ENCODE data around the gene HEATR1.
"Not testable (repeated sequence)": the region's sequence is repeated elsewhere in the genome, so short reads cannot be mapped to it uniquely, and the experiment has no call there.

HEATR1 gene

DNA sequence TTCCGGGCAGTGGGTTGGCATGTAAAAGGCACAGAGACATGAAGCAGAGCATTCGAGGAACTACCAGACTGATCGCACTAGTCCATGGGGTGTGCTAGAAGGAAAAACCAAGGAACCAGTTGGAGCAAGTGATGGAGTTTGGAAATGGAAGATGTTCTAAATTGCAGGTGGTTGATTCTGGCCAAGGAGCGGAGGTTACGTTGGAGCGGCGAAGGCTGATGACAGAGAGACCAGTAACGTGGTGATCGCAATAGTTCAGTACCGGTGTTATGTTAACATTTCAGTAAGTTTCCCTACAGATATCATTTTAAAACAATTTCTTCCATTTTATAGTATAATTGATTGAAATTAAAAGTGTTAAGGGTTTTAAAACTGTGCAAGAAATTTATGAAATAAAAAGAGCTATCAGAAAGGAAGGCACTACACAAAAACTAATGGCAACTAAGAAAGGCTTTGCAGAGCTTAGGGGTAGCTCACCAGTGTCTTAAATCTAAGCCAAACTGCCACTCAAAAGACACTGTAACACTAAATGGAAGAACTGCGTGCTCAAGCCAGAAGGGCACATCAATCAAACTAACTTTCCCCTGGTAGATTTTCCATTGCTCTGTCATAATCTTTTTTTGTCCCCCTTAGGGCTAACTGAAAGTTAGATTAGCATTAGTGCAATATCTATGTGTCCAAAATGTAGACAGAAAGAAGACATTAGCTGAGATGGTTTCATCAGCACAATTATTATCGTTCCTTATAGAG is 11.3 kb upstream of the HEATR1 start:
- Histone ChIP-seq H3K4me1 (ENCODE audit: insufficient read depth, low read length) (no peaks in the 10 kb centered on the region), H3K4me3 (ENCODE audit: low read length) (no peak overlapping the region), H3K9me3 (ENCODE audit: low read length) (no peaks in the 10 kb centered on the region), H2AFZ (ENCODE audit: low read depth, low read length) (no peak overlapping the region), H3K27me3 (ENCODE audit: insufficient read depth, low read length) (no peaks in the 10 kb centered on the region), H3K36me3 (ENCODE audit: insufficient read depth, low read length) (no peaks in the 10 kb centered on the region)

DNA sequence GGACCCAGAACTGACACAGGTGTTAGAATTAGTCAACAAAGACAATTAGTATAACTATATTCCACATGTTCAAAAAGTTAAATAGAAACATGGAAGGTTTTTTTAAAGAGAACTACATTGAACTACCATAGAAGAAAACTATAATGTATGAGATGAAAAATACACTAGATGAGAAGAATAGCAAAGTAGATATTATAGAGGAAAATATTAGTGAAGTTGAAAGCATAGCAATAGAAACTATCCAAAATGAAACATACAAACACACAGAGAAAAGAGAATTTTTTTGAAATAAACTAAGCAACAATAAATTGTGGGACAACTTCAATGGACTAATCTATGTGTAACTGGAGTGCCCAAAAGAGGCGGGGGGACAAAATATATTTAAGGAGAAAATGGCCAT is 8.0 kb upstream of the HEATR1 start:
- Histone ChIP-seq H3K4me3 (ENCODE audit: low read length) (no peak overlapping the region), H3K36me3 (ENCODE audit: insufficient read depth, low read length) (no peaks in the 10 kb centered on the region), H3K9me3 (ENCODE audit: low read length) (no peaks in the 10 kb centered on the region), H3K27me3 (ENCODE audit: insufficient read depth, low read length) (no peaks in the 10 kb centered on the region), H3K4me1 (ENCODE audit: insufficient read depth, low read length) (no peaks in the 10 kb centered on the region), H2AFZ (ENCODE audit: low read depth, low read length) (no peak overlapping the region)

DNA sequence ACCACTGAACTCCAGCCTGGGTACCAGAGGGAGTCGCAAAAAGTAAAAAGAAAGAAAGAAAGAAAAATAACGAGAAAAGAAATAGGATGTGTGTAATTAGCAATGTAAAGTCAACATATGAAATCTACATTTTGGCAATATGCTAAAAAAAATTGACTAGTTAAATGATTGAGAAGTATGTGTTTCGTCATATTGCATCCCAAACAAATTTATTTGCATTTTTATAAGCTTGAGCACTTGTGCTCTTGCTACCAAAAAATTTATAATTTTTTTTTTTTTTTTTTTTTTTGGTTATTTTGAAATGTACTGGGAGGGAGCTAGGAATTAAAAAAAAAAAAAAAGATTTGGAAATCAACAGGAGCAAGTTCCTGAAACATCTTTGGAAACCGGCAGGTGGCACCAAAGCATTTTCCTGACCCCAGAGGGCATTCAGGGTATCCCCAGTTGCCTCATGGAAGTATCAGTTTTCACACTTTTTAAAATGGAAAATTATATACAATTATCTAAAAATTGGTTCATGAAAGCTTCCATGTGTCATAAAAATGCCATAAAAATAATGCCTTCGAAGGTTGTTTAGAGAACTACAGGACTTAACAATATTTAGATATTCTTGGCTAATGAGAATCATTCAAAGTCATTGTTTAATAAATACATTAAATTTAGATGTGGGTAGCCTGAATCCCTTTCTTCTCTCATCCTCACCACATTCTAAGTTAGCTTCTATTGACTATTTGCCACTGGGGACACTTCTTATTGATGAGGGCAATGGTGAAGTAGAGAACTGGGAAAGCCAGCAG is 4.8 kb upstream of the HEATR1 start:
- Histone ChIP-seq H3K4me1 (ENCODE audit: insufficient read depth, low read length) (no peaks in the 10 kb centered on the region), H3K4me3 (ENCODE audit: low read length) (no peak overlapping the region), H3K36me3 (ENCODE audit: insufficient read depth, low read length) (no peaks in the 10 kb centered on the region), H3K27me3 (ENCODE audit: insufficient read depth, low read length) (no peaks in the 10 kb centered on the region), H3K9me3 (ENCODE audit: low read length) (no peaks in the 10 kb centered on the region), H2AFZ (ENCODE audit: low read depth, low read length) (no peak overlapping the region)

DNA sequence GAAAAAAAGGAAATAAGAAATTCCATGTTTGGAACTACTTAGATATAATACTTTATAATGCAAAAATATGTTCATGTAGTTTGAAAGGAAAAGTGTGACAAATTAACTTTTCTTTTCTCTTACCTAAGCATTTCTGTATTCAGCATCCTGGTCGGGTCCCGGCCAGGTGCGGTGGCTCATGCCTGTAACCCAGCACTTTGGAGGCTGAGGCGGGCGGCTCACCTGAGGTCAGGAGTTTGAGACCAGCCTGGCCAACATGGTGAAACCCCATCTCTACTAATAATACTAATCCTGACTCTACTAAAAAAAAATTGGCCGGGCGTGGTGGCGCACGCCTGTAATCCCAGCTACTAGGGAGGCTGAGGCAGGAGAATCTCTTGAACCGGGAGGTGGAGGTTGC is 3.3 kb upstream of the HEATR1 start:
- H3K4me3 ChIP-seq (ENCODE audit: low read length) = not testable (repeated sequence)

DNA sequence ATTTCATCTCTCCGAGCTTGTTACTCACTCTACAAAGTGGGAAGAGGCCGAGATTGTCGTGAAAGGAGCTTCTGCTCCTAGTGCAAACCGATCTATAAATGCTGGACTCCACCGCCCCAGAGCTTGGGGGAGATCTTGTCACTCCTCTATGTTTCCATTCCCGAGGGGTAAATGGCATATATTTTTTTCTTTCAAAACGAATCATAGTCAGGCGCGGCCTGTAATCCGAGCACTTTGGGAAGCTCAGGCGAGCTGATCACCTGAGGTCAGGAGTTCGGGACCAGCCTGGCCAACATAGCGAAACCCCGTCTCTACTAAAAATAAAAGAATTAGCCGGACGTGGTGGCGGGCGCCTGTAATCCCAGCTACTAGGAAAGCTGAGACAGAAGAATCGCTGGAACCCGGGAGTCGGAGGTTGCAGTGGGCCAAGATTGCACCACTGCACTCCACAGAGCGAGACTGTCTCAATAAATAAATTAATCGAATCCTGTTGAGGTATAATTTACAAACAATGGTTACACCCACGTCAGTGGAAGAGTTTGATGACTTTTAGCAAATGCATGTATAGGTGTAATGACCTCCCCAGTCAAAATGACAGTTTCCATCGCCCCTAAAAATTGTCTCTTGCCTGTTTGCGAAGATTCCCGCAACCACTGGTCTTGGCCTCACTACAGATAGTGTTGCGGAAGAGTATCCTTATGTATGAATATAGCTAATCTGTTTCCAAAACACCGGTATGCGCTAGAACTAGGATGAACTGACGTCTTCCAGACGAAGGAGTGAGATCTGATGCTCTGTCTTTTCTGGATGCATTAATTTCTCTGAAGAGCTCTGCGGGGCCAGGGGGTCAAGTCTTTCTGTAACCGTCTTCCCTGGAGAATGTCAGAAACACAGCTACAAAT is 840 bp upstream of the HEATR1 start:
- Histone ChIP-seq H3K4me1 (ENCODE audit: insufficient read depth, low read length) (peaks cover 8% of the 10 kb centered on the region), H3K9me3 (ENCODE audit: low read length) (no peaks in the 10 kb centered on the region), H3K27me3 (ENCODE audit: insufficient read depth, low read length) (no peaks in the 10 kb centered on the region), H3K36me3 (ENCODE audit: insufficient read depth, low read length) (peaks cover 15% of the 10 kb centered on the region), H2AFZ (ENCODE audit: low read depth, low read length) (peak overlapping the region; percentile 63), H3K4me3 (ENCODE audit: low read length) (peak overlapping the region; percentile 81)

More for the DNA sequence above, 3.3 kb upstream of the HEATR1 start:
- H2AFZ ChIP-seq (ENCODE audit: low read depth, low read length); H3K9me3 ChIP-seq (ENCODE audit: low read length); H3K36me3 ChIP-seq (ENCODE audit: insufficient read depth, low read length); H3K27me3 ChIP-seq (ENCODE audit: insufficient read depth, low read length); H3K4me1 ChIP-seq (ENCODE audit: insufficient read depth, low read length): not testable (repeated sequence)

DNA sequence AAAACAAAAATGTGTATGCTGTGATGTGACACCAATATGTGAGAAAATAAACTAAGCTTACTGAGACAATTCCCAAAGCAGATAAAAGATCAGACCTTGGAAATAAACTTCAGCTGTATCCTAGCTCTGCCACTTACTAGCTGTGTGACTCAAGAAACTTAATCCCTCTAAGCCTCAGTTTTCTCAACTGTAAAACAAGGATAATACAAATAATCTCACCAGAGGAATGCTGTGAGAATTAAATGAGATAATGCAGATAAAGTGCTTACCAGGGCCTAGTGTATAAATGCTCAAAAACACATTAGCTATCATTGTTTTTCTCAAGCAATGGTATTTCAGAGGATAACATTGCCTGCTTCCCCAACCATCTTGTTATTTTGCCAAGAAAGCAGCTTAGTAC is 2.1 kb downstream of the HEATR1 start:
- Histone ChIP-seq H3K9me3 (ENCODE audit: low read length) (no peaks in the 10 kb centered on the region), H3K36me3 (ENCODE audit: insufficient read depth, low read length) (peaks cover 33% of the 10 kb centered on the region), H3K4me3 (ENCODE audit: low read length) (no peak overlapping the region), H3K27me3 (ENCODE audit: insufficient read depth, low read length) (no peaks in the 10 kb centered on the region), H2AFZ (ENCODE audit: low read depth, low read length) (no peak overlapping the region), H3K4me1 (ENCODE audit: insufficient read depth, low read length) (peaks cover 8% of the 10 kb centered on the region)

DNA sequence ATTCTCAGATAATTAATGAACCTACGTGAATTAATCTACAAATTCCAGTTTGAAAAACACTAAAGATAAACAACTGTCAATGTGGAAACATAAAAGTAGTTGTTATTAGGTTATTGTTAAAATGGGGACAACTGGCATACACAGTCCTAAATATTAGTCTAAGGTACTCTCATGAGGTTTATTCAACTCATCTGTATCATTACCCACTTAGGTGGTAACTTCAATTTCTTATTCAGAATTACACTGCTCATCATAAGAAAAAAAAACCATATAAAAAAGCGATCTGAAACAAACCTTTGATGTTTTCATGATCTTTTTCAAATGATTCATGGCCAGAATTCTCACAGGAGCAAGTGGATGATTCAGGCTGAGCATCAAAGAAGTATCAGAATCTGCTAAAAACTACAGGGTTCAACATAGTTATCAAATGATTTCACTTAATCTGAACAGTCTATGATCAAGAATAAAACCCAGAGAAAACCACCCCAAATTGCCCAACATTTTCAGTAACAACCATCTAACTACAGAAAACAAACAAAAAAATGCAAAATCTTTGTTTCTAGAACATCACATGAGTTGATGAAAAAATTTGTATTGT is 13.7 kb downstream of the HEATR1 start:
- no peak overlapping the region for H2AFZ ChIP-seq (ENCODE audit: low read depth, low read length)
- H3K27me3 ChIP-seq (ENCODE audit: insufficient read depth, low read length) = no peaks in the 10 kb centered on the region
- H3K9me3 ChIP-seq (ENCODE audit: low read length) = no peaks in the 10 kb centered on the region
- no peaks in the 10 kb centered on the region for H3K4me1 ChIP-seq (ENCODE audit: insufficient read depth, low read length)
- H3K36me3 ChIP-seq (ENCODE audit: insufficient read depth, low read length) = peaks cover 83% of the 10 kb centered on the region
- H3K4me3 ChIP-seq (ENCODE audit: low read length) = no peak overlapping the region

DNA sequence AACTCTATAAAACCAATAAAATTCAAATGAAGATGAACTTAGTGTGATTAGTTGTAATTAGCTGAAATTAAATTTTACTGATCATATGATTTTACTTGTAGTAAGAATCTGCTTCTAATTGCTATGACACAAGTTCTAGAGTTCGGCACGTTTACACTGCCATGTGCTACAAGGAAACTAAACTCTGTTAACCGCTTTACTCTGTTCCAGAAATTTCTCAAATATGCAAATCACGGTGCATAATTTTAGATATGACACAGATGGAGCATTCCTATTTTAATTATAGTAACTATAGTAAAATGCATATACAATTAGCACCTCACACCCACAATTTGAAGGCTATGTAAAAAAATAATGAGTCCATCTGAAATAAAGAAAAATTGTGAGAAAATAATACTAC is 14.8 kb downstream of the HEATR1 start:
- H3K4me3 ChIP-seq (ENCODE audit: low read length) = no peak overlapping the region
- H3K4me1 ChIP-seq (ENCODE audit: insufficient read depth, low read length) = no peaks in the 10 kb centered on the region
- H3K36me3 ChIP-seq (ENCODE audit: insufficient read depth, low read length) = peaks cover 83% of the 10 kb centered on the region
- no peak overlapping the region for H2AFZ ChIP-seq (ENCODE audit: low read depth, low read length)
- no peaks in the 10 kb centered on the region for H3K9me3 ChIP-seq (ENCODE audit: low read length)
- no peaks in the 10 kb centered on the region for H3K27me3 ChIP-seq (ENCODE audit: insufficient read depth, low read length)

DNA sequence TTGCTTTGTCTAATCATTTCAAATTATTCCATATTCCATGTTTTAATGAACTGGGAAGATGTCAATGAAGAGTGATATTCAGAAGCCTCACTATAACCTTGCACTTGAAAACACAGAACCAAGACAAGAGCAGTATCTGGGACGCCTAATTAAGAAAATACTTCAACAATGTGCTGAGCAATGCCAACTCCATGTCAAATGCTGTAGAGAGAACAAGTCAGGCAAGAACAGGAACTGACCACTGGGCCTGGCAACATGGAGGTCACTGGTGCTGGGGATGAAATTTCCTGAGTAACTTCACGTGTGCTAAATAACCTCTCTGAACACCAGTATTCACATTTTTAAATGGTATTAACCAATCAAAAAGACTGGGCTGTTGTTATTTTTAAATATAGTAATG is 22.8 kb downstream of the HEATR1 start:
- Histone ChIP-seq H3K9me3 (ENCODE audit: low read length) (no peaks in the 10 kb centered on the region), H3K27me3 (ENCODE audit: insufficient read depth, low read length) (no peaks in the 10 kb centered on the region), H3K36me3 (ENCODE audit: insufficient read depth, low read length) (peaks cover 64% of the 10 kb centered on the region), H3K4me3 (ENCODE audit: low read length) (no peak overlapping the region), H3K4me1 (ENCODE audit: insufficient read depth, low read length) (no peaks in the 10 kb centered on the region), H2AFZ (ENCODE audit: low read depth, low read length) (no peak overlapping the region)

DNA sequence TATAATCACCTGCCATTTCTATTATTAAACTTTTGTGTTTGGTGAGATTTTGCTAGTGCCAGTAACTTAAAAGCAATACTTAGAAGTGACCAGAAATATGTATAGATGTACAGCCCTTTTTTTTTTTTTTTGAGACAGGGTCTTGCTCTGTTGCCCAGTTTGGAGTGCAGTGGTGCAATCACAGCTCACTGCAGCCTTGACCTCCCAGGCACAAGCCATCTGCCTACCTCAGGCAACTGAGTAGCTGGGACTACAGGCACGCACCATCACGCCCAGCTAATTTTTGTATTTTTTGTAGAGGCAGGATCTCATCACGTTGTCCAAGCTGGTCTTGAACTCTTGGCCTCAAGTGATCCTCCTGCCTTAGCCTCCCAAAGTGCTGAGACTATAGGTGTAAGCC is 23.9 kb downstream of the HEATR1 start:
- H2AFZ ChIP-seq (ENCODE audit: low read depth, low read length); H3K4me3 ChIP-seq (ENCODE audit: low read length); H3K4me1 ChIP-seq (ENCODE audit: insufficient read depth, low read length); H3K9me3 ChIP-seq (ENCODE audit: low read length); H3K27me3 ChIP-seq (ENCODE audit: insufficient read depth, low read length): not testable (repeated sequence)
- peaks cover 65% of the 10 kb centered on the region for H3K36me3 ChIP-seq (ENCODE audit: insufficient read depth, low read length)

DNA sequence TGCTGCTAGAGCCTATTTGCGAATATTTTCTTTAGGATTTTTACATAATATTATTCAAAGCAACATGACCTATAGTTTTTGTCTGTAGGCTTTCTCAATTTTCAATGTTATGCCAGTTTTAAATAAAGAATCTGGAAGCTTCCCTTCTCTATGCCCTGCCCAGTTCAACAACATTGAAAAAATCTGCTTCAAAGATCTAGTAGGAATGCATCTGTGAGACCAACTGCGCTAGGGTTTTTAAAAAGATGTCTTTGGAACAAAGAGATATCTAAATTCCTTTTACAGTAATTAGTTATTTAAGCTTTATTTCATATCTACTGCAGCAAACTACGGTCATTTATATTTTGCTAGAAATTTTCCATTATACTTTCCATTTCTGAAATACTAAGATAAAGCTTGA is 25.7 kb downstream of the HEATR1 start:
- Histone ChIP-seq H3K27me3 (ENCODE audit: insufficient read depth, low read length) (no peaks in the 10 kb centered on the region), H3K4me1 (ENCODE audit: insufficient read depth, low read length) (no peaks in the 10 kb centered on the region), H3K36me3 (ENCODE audit: insufficient read depth, low read length) (peaks cover 57% of the 10 kb centered on the region), H2AFZ (ENCODE audit: low read depth, low read length) (no peak overlapping the region), H3K4me3 (ENCODE audit: low read length) (no peak overlapping the region), H3K9me3 (ENCODE audit: low read length) (no peaks in the 10 kb centered on the region)

DNA sequence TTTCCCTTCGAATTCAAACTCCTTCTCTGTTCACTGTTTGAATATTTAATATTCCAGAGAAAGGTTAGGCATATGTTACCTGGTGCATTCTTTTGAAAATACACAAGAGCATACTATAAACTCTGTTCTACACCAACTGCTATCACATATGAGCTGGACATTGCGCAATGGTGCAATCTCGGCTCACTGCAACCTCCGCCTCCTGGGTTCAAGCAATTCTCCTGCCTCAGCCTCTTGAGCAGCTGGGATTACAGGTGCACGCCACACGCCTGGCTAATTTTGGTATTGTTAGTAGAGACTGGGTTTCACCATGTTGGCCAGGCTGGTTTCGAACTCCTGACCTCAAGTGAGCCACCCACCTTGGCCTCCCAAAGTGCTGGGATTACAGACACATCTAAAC is 27.3 kb downstream of the HEATR1 start:
- not testable (repeated sequence) for H3K9me3 ChIP-seq (ENCODE audit: low read length); H3K4me3 ChIP-seq (ENCODE audit: low read length); H3K27me3 ChIP-seq (ENCODE audit: insufficient read depth, low read length); H2AFZ ChIP-seq (ENCODE audit: low read depth, low read length); H3K4me1 ChIP-seq (ENCODE audit: insufficient read depth, low read length)
- peaks cover 60% of the 10 kb centered on the region for H3K36me3 ChIP-seq (ENCODE audit: insufficient read depth, low read length)

DNA sequence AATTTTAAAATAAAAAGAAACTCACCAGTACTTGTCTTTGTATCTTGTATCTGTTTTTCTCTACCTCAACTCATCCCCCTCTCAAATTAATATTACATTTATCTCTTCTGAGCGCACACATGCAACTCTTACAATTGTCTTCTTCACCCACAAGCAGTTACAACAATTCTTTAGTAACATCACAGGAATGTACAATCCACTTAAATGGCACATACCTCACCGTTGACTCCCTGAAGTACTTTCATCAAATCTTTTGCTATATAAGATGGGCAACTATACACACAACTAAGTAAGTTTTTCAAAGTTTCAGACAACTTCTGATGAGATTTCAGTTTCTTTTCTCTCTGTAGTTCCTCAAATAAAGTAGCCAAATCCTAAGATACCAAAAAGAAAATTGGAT is 28.3 kb downstream of the HEATR1 start:
- H3K4me1 ChIP-seq (ENCODE audit: insufficient read depth, low read length) = no peaks in the 10 kb centered on the region
- H2AFZ ChIP-seq (ENCODE audit: low read depth, low read length) = no peak overlapping the region
- peaks cover 62% of the 10 kb centered on the region for H3K36me3 ChIP-seq (ENCODE audit: insufficient read depth, low read length)
- no peaks in the 10 kb centered on the region for H3K9me3 ChIP-seq (ENCODE audit: low read length)
- H3K4me3 ChIP-seq (ENCODE audit: low read length) = no peak overlapping the region
- H3K27me3 ChIP-seq (ENCODE audit: insufficient read depth, low read length) = no peaks in the 10 kb centered on the region

Measured in neuron (in vitro differentiated cells).